Neural crest cell (in vitro differentiated cells): ENCODE data around the gene EGFLAM. TPM values are rescaled to one million over a fixed set of nuclear protein-coding genes. Genes with fewer than 3 reads are reported as not detected.

Source experiments
- DNase-seq: peaks from one replicate; pipeline ENCODE4 v3.0.0; 2021; ENCODE audit warnings: low read depth, mixed read lengths, low spot score
- H3K27ac Mint-ChIP-seq: one replicate; pipeline ENCODE4 v1.8.0; 2021; ENCODE audit warnings: mild to moderate bottlenecking, mixed read lengths; ENCODE audit not compliant: unreplicated experiment
- H3K27me3 Mint-ChIP-seq: 2 replicates; pipeline ENCODE4 v1.8.0; 2021; ENCODE audit warnings: low read depth, mild to moderate bottlenecking, mixed read lengths
- H3K36me3 Mint-ChIP-seq: 2 replicates; pipeline ENCODE4 v1.8.0; 2021; ENCODE audit warnings: low read depth, mild to moderate bottlenecking, mixed read lengths
- H3K4me1 Mint-ChIP-seq: 2 replicates; pipeline ENCODE4 v1.8.0; 2021; ENCODE audit warnings: mixed read lengths
- H3K4me3 Mint-ChIP-seq: one replicate; pipeline ENCODE4 v1.8.0; 2021; ENCODE audit warnings: mild to moderate bottlenecking, mixed read lengths
- H3K9me3 Mint-ChIP-seq: 2 replicates; pipeline ENCODE4 v1.8.0; 2021; ENCODE audit warnings: mixed read lengths
- total RNA-seq: library from RNA; stranded (reverse); gene quantifications from 2 replicates; pipeline ENCODE4 v1.2.1, GENCODE V29; 2021
- TF ChIP-seq, protein P1 (sequence below): fragments of 200-600 bp; sonication (generic); conservative IDR thresholded peaks from 2 replicates; pipeline ENCODE4 v1.5.0; 2021; ENCODE audit warnings: antibody characterized with exemption, mild to moderate bottlenecking

EGFLAM gene
- total RNA-seq, 1 donor from 2014 or later: 9.1 TPM

DNA sequence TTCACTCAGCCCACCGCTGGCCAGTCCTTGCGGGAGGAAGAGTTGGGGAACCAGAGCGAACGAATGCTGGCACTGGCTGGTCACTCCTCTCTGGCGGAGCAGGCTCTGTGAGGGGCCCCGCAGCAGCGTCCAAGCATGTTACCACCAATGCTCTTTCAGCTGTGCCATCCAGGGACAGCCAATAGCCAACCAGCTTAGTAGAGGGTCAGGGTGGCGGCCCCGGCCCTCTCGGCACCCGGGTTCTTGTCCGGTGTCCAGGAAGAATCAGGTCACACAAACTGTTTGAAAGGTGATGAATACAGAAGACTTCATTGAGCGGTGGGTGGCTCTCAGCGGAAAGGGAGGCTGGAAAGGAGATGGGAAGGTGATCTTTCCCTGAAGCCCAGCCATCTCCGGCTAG, 135.3 kb downstream of the EGFLAM start:
- no peak for DNase-seq
- Mint-ChIP-seq H3K36me3 (no peaks in the 10 kb centered on the region), H3K27ac (no peak overlapping the region), H3K4me1 (no peaks in the 10 kb centered on the region), H3K9me3 (no peaks in the 10 kb centered on the region), H3K4me3 (no peak overlapping the region), H3K27me3 (no peaks in the 10 kb centered on the region)
- TF ChIP-seq, protein P1, sequence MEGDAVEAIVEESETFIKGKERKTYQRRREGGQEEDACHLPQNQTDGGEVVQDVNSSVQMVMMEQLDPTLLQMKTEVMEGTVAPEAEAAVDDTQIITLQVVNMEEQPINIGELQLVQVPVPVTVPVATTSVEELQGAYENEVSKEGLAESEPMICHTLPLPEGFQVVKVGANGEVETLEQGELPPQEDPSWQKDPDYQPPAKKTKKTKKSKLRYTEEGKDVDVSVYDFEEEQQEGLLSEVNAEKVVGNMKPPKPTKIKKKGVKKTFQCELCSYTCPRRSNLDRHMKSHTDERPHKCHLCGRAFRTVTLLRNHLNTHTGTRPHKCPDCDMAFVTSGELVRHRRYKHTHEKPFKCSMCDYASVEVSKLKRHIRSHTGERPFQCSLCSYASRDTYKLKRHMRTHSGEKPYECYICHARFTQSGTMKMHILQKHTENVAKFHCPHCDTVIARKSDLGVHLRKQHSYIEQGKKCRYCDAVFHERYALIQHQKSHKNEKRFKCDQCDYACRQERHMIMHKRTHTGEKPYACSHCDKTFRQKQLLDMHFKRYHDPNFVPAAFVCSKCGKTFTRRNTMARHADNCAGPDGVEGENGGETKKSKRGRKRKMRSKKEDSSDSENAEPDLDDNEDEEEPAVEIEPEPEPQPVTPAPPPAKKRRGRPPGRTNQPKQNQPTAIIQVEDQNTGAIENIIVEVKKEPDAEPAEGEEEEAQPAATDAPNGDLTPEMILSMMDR: no peak

DNA sequence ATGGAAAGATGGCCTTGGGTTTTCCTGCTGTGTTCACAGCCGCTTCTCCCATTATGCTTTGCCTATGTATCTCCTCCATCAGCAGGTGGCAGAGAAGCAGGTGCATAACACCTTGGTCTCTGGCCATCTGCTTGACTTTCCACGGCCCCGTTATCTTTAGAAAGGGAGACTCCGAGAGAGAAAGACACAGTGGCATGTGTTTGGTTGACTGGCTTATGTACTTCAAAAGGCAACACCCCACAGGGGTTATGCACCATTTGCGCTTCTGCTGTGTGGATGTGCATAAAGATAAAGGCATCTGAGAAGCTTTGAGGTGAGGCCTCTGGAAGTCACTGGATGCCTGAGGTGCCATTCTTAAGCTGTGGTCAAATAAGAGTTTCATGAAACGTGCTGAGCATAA, 138.4 kb downstream of the EGFLAM start:
- Mint-ChIP-seq H3K27ac (no peak overlapping the region), H3K9me3 (peaks cover 3% of the 10 kb centered on the region), H3K27me3 (peaks cover 4% of the 10 kb centered on the region), H3K4me1 (no peaks in the 10 kb centered on the region), H3K36me3 (peaks cover 2% of the 10 kb centered on the region), H3K4me3 (no peak overlapping the region)
- TF ChIP-seq, protein P1: no peak
- DNase-seq: no peak

DNA sequence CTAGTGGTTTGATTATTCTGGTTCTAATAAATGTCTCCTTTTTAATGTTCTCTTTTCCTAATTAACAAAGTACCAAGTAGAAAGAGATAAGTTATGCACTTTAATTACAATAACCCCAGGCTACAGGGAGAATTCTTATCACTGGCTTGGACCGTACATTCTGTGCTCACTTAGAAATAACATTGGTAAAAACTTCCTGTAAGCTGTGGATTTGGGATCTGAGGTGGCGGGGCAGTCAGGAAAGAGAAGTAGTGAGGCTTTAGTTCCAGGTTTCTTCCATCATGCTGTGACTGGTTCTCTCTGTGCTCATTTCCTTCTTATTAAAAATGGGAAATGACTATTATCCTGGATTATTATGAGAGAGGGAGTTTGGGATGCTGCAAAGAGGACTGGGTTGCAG, 142.0 kb downstream of the EGFLAM start:
- peaks cover 2% of the 10 kb centered on the region for H3K36me3 Mint-ChIP-seq
- TF ChIP-seq, protein P1: no peak

DNA sequence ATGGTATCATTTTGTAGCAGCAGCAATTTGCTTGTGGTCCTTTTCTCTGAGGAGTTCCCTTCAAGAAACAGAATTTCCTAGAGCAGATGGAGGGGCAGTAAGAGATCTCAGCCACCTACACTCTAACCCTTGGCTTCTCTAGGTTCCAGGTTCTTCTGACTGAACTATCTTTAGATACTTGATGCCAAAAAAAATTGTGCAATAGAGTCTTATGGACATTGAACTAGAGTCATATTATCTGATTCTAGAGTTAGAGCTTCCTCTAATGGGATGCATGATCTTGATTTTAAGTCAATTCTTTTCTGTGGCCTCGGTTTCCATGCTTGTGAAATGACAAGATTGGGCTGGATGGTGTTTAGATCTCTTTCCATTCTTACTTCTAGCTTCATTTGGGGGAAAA, 142.8 kb downstream of the EGFLAM start:
- TF ChIP-seq, protein P1: no peak
- no peak overlapping the region for H3K27ac Mint-ChIP-seq
- H3K9me3 Mint-ChIP-seq: peaks cover 3% of the 10 kb centered on the region
- peaks cover 4% of the 10 kb centered on the region for H3K27me3 Mint-ChIP-seq
- peaks cover 5% of the 10 kb centered on the region for H3K4me1 Mint-ChIP-seq
- no peak for DNase-seq
- H3K36me3 Mint-ChIP-seq: peaks cover 2% of the 10 kb centered on the region
- no peak overlapping the region for H3K4me3 Mint-ChIP-seq

More for the DNA sequence above, 142.0 kb downstream of the EGFLAM start:
- no peak for DNase-seq
- Mint-ChIP-seq H3K4me3 (no peak overlapping the region), H3K9me3 (peaks cover 3% of the 10 kb centered on the region), H3K4me1 (no peaks in the 10 kb centered on the region), H3K27me3 (peaks cover 4% of the 10 kb centered on the region), H3K27ac (no peak overlapping the region)

DNA sequence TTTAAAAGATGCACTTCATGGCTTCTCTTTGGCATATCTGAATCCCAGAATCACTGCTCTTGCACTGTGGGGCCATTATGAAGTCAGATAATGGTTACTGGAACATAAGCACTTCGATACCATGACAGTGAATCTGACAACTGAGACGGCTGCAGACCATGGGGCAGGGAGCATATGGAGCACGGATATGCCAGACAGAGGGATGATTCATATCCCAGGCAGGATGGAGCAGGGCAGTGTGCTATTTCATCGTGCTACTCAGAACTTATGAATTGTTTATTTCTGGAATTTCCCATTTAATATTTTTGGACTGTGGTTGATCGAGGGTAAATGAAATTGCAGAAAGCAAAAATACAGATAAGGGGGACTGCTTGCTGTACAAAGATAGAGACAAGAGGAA, 145.0 kb downstream of the EGFLAM start:
- H3K9me3 Mint-ChIP-seq: peaks cover 3% of the 10 kb centered on the region
- H3K4me3 Mint-ChIP-seq: no peak overlapping the region
- H3K36me3 Mint-ChIP-seq: peaks cover 2% of the 10 kb centered on the region
- TF ChIP-seq, protein P1: no peak
- DNase-seq: no peak
- H3K27me3 Mint-ChIP-seq: peaks cover 4% of the 10 kb centered on the region
- H3K27ac Mint-ChIP-seq: no peak overlapping the region
- peaks cover 11% of the 10 kb centered on the region for H3K4me1 Mint-ChIP-seq
